DND-41 (cell line): Measurements from ENCODE around the gene XPO6.

Experiments used
- ATAC-seq: fragments of 200-7000 bp; cut with Tn5 transposase; 3 replicates; pipeline ENCODE4 v1.9.1; 2021; ENCODE audit warnings: low read depth; ENCODE audit not compliant: insufficient read depth
- DNase-seq: peaks from one replicate; pipeline ENCODE4 v3.0.0-alpha.2; 2020
- H2AFZ ChIP-seq: 2 replicates; pipeline ENCODE4 v1.6.0; 2012; ENCODE audit warnings: low read depth, low read length
- H3K27ac ChIP-seq: 2 replicates; pipeline ENCODE4 v1.5.1; 2012; ENCODE audit warnings: low read length, inconsistent platforms
- H3K27me3 ChIP-seq: fragments of 200-600 bp; sonication (generic); 2 replicates; pipeline ENCODE4 v1.6.0; 2012; ENCODE audit warnings: low read length, mild to moderate bottlenecking, inconsistent platforms; ENCODE audit not compliant: insufficient read depth, poor library complexity
- H3K36me3 ChIP-seq: 2 replicates; pipeline ENCODE4 v1.5.1; 2012; ENCODE audit warnings: low read length, inconsistent platforms; ENCODE audit not compliant: insufficient read depth
- H3K4me1 ChIP-seq: 2 replicates; pipeline ENCODE4 v1.5.1; 2012; ENCODE audit warnings: mild to moderate bottlenecking, low read length; ENCODE audit not compliant: insufficient read depth
- H3K4me2 ChIP-seq: 2 replicates; pipeline ENCODE4 v1.6.0; 2012; ENCODE audit warnings: mild to moderate bottlenecking, moderate library complexity, low read length, inconsistent platforms; ENCODE audit not compliant: insufficient read depth
- H3K4me3 ChIP-seq, 2 experiments: fragments of 200-600 bp in 1 of 2; shearing (Covaris generic) in 1 of 2; 2 replicates each; pipeline ENCODE4 v1.5.1; 2012 to 2016; ENCODE audit warnings: inconsistent platforms in 2 of 2, low read length in 2 of 2, mild to moderate bottlenecking in 2 of 2, low read depth in 1 of 2, moderate library complexity in 1 of 2
- H3K79me2 ChIP-seq: 2 replicates; pipeline ENCODE4 v1.6.0; 2012; ENCODE audit warnings: low read length, inconsistent platforms; ENCODE audit not compliant: insufficient read depth
- H3K9ac ChIP-seq: 2 replicates; pipeline ENCODE4 v1.6.0; 2012; ENCODE audit warnings: low read depth, mild to moderate bottlenecking, inconsistent platforms, low read length, moderate library complexity
- H3K9me3 ChIP-seq: 2 replicates; pipeline ENCODE4 v1.5.1; 2012; ENCODE audit warnings: low read length, moderate library complexity, mild to moderate bottlenecking, inconsistent platforms; ENCODE audit not compliant: insufficient read depth, severe bottlenecking
- H4K20me1 ChIP-seq: 2 replicates; pipeline ENCODE4 v1.6.0; 2012; ENCODE audit warnings: low read length; ENCODE audit not compliant: insufficient read depth
- CTCF ChIP-seq: IDR thresholded peaks from 2 replicates; pipeline ENCODE4 v1.5.1; 2012; ENCODE audit warnings: borderline replicate concordance, low read length, moderate library complexity, mild to moderate bottlenecking; ENCODE audit not compliant: poor library complexity, severe bottlenecking; ENCODE audit errors: extremely low read depth
- EZH2 ChIP-seq: IDR thresholded peaks from 3 replicates; pipeline ENCODE4 v1.6.1; 2012; ENCODE audit warnings: borderline replicate concordance, low read depth, mild to moderate bottlenecking, moderate library complexity, low read length, inconsistent platforms; ENCODE audit not compliant: severe bottlenecking

Gene XPO6

GRCh38 chr16:28103516-28104170 is 108.1 kb downstream of the XPO6 start:
- H3K79me2 ChIP-seq = no peaks in the 10 kb centered on the region
- peaks cover 21% of the 10 kb centered on the region; the same call in 1 of the 2 replicates for H4K20me1 ChIP-seq
- no peak overlapping the region for H3K4me2 ChIP-seq
- H3K36me3 ChIP-seq = peaks cover 97% of the 10 kb centered on the region
- ATAC-seq (no peak), DNase-seq (no peak)
- no peak overlapping the region for H3K9ac ChIP-seq
- H2AFZ ChIP-seq = no peak overlapping the region
- no peak overlapping the region for H3K27ac ChIP-seq
- no peak for TF ChIP-seq EZH2
- no peak for TF ChIP-seq CTCF
- H3K4me3 ChIP-seq = no peak overlapping the region
- no peaks in the 10 kb centered on the region for H3K4me1 ChIP-seq
- H3K27me3 ChIP-seq = no peaks in the 10 kb centered on the region
- no peaks in the 10 kb centered on the region for H3K9me3 ChIP-seq

- ATAC-seq = no peak
- no peak overlapping the region for H3K9ac ChIP-seq
- no peak for DNase-seq
- no peaks in the 10 kb centered on the region for H3K4me1 ChIP-seq
- H3K4me3 ChIP-seq = no peak overlapping the region
- no peaks in the 10 kb centered on the region for H3K79me2 ChIP-seq
- H3K27me3 ChIP-seq = no peaks in the 10 kb centered on the region
- TF ChIP-seq EZH2 = no peak
- no peak for TF ChIP-seq CTCF
- H3K27ac ChIP-seq = no peak overlapping the region
- no peak overlapping the region for H3K4me2 ChIP-seq
- peaks cover 5% of the 10 kb centered on the region; the same call in 1 of the 2 replicates for H4K20me1 ChIP-seq
- peaks cover 97% of the 10 kb centered on the region for H3K36me3 ChIP-seq
- H3K9me3 ChIP-seq = no peaks in the 10 kb centered on the region
- no peak overlapping the region for H2AFZ ChIP-seq
Measured at GRCh38 chr16:28101533-28101890, 110.3 kb downstream of the XPO6 start.

- Histone ChIP-seq H2AFZ (no peak overlapping the region), H3K36me3 (peaks cover 91% of the 10 kb centered on the region), H3K27ac (no peak overlapping the region), H3K4me2 (no peak overlapping the region), H3K27me3 (no peaks in the 10 kb centered on the region), H3K4me1 (no peaks in the 10 kb centered on the region), H3K9ac (no peak overlapping the region), H3K4me3 (no peak overlapping the region), H3K9me3 (no peaks in the 10 kb centered on the region), H3K79me2 (no peaks in the 10 kb centered on the region), H4K20me1 (peaks cover 5% of the 10 kb centered on the region; the same call in 1 of the 2 replicates)
- ATAC-seq = no peak
- TF ChIP-seq CTCF (no peak), EZH2 (no peak)
- no peak for DNase-seq
Measured at GRCh38 chr16:28100810-28101532, 110.8 kb downstream of the XPO6 start.
